Measurements from ENCODE around the gene HOXA4.

Gene HOXA4

GRCh38 chr7:27155816-27156507 lies 25.4 kb upstream of the HOXA4 start:
- Mint-ChIP-seq H3K27me3 (peaks cover 90% of the 10 kb centered on the region), H3K9me3 (no peaks in the 10 kb centered on the region), H3K36me3 (ENCODE audit: low read depth) (no peaks in the 10 kb centered on the region), H3K4me1 (ENCODE audit: low read depth) (peaks cover 60% of the 10 kb centered on the region), H3K4me3 (peak overlapping the region; percentile 69), H3K27ac (peak overlapping the region; percentile 65)

DNA sequence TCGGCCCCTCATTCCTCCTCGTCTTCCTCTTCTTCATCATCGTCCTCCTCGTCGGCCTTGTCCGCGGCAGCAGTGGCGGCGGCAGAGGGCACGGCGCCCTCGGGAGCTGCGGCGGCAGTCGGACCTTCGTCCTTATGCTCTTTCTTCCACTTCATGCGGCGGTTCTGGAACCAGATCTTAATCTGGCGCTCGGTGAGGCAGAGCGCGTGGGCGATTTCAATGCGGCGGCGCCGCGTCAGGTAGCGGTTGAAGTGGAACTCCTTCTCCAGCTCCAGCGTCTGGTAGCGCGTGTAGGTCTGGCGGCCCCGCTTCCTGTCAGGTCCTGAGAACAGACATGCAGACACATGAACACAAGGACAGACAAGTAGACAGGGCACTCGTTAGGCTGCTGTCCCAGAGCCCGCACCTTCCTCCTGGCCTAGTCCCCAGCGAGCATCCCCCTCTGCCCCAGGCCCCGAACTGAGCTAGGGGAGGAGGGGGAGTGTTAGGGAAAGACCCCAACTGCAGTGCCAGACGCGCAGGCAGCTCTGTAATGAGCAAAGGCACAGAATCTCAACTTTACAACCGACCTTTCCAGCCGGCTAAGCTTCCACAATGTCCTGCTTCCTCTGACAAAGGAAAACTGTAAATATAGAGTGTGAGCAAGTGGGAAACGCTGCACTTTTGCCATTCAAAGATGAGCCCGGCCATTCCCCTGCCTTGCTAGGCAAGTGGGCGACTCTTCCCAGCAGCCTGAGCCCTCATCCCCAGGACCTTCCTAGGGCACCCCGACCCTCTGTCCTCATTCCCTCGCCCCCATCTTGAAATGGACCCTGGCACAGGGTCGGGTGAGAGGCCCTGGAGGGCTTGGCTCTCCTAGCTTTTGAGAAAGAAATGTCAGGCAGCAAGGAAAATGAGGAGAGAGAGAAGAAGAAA lies 24.6 kb upstream of the HOXA4 start:
- Mint-ChIP-seq H3K27me3 (peaks cover 94% of the 10 kb centered on the region), H3K9me3 (no peaks in the 10 kb centered on the region), H3K4me1 (ENCODE audit: low read depth) (peaks cover 59% of the 10 kb centered on the region), H3K4me3 (peak overlapping the region; percentile 69), H3K27ac (peak overlapping the region; percentile 65), H3K36me3 (ENCODE audit: low read depth) (no peaks in the 10 kb centered on the region)

GRCh38 chr7:27154369-27154768 lies 23.8 kb upstream of the HOXA4 start:
- H3K9me3 Mint-ChIP-seq: no peaks in the 10 kb centered on the region
- peaks cover 53% of the 10 kb centered on the region for H3K4me1 Mint-ChIP-seq (ENCODE audit: low read depth)
- peaks cover 93% of the 10 kb centered on the region for H3K27me3 Mint-ChIP-seq
- H3K36me3 Mint-ChIP-seq (ENCODE audit: low read depth): no peaks in the 10 kb centered on the region
- H3K27ac Mint-ChIP-seq: peak overlapping the region; percentile 46
- H3K4me3 Mint-ChIP-seq: no peak overlapping the region

GRCh38 chr7:27153526-27153925 lies 23.0 kb upstream of the HOXA4 start:
- Mint-ChIP-seq H3K27me3 (peaks cover 90% of the 10 kb centered on the region), H3K9me3 (no peaks in the 10 kb centered on the region), H3K36me3 (ENCODE audit: low read depth) (no peaks in the 10 kb centered on the region), H3K4me1 (ENCODE audit: low read depth) (peaks cover 49% of the 10 kb centered on the region), H3K4me3 (no peak overlapping the region), H3K27ac (no peak overlapping the region)

- Mint-ChIP-seq H3K9me3 (no peaks in the 10 kb centered on the region), H3K4me3 (no peak overlapping the region), H3K36me3 (ENCODE audit: low read depth) (no peaks in the 10 kb centered on the region), H3K27ac (no peak overlapping the region), H3K27me3 (peaks cover 90% of the 10 kb centered on the region), H3K4me1 (ENCODE audit: low read depth) (peaks cover 49% of the 10 kb centered on the region)
Measured at GRCh38 chr7:27152816-27153442, 22.4 kb upstream of the HOXA4 start.

DNA sequence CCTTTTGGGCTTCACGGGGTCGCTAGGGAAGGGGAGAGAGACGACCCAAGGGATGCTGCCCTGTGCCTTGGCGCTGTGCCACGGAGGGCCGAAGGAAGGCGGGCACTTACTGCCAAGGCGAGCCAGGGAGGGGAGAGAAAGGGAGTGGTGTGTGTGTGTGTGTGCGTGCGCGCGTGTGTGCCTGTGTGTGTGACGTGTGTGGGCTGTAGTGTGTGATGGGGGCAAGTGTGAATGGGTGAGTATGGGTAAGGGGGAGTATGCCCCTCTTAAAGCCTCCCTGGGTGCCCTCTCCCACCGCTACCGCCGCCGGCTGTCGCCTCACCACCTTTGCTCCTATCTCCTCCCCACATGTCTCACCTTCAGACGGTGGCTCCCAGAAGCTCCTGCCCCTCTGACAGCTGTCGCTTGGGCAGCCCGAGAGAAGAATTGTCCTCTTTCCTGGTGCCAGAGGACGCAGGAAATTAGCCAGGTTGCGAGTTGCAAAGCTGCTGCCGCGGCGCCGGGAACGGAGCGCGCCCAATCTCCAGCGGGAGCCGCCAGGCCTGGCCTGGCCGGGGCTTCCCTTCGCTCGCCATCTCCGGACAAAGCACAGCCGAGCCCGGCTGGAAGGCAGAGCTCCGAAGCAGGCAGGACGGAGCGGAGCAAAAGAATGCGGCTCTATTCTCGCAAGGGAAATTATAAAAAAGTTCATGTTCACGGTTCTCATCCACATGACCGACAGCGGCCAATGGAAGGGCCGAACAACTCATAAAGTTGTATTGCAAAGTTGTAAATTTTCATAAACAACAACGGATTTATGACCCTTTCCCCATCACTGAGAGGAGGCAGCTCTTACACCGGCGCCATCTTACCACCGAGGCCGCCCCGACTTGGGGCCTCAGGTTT lies 21.6 kb upstream of the HOXA4 start, which contains the start of gene HOXA3:
Gene HOXA3 (minus strand): TSS at position 653 of the 885 bp plus-strand sequence. CDS start 41,943 bp downstream, outside the sequence.
- peak within 1 kb of the TSS; percentile 71 for H3K4me3 Mint-ChIP-seq
- peak within 1 kb of the TSS; percentile 41 for H3K27ac Mint-ChIP-seq
- peaks cover 86% of the 10 kb centered on the region for H3K27me3 Mint-ChIP-seq
- no peaks in the 10 kb centered on the region for H3K36me3 Mint-ChIP-seq (ENCODE audit: low read depth)
- no peaks in the 10 kb centered on the region for H3K9me3 Mint-ChIP-seq
- peaks cover 45% of the 10 kb centered on the region for H3K4me1 Mint-ChIP-seq (ENCODE audit: low read depth)

DNA sequence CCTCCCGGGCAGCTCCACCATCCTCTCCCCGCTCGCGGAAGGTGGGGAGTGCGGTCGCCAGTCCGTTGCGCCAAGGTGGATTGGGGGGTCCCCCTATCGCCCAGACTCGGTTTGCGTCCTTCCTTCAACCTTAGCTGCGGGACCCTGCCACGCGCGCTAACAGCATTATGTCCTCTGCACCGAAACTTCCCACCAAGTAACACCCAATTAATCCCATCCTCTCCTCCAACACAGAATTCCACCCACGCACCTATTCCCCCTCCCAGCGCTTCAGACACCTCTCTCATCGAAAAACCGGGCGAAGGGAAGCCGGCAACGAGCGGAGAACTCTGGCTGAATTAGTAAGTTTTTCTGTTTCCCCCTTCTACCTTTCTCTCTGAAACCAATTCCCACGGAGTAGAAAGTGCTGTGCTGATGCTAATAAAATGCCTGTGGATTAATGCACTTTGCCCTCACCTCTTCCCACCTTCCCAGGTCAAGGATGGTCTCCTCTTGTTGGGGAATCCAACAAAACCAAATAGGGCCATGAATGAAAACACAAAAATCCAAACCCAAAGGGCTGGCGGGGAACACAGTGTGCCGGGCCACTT lies 20.9 kb upstream of the HOXA4 start:
- Mint-ChIP-seq H3K36me3 (ENCODE audit: low read depth) (no peaks in the 10 kb centered on the region), H3K9me3 (no peaks in the 10 kb centered on the region), H3K27ac (peak overlapping the region; percentile 55), H3K4me3 (peak overlapping the region; percentile 71), H3K27me3 (peaks cover 88% of the 10 kb centered on the region), H3K4me1 (ENCODE audit: low read depth) (peaks cover 40% of the 10 kb centered on the region)

DNA sequence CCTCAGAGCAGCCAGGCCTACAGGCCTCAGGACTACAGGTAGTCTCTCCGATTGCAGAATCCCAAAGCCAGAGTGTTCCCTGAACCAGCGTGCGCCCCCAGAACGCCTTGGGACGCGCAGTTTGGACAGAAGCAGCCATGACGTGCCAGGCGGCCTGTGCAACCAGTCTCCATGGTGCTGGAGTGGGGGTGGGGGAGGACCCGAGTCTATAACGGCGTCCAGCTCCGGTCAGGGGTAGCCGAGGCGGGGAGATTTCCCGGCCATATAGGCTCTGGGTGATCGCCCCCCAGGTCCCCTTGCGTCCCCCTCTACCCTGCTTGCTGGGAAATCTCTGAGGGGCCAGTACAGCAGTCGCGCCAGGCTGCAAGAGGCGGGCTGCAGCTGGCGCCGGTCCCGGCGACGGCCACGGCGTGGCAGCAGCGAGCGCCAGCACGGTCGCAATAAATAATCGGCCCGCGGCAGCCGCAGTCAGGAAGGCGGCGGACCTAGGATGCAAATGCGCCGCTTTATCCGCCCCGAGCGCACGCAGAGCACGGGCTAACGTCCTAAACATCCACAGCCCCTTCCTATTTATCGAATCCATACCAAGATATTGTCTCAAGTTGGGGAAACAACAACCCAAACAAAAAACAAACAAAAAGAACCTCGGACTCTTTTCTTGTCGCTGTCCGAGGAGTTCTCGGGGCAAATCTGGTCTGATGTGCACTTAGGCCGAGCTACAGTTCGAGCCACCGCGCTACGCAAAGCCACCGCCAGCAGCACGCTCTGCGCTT lies 20.2 kb upstream of the HOXA4 start:
- peak overlapping the region; percentile 71 for H3K4me3 Mint-ChIP-seq
- no peaks in the 10 kb centered on the region for H3K36me3 Mint-ChIP-seq (ENCODE audit: low read depth)
- peak overlapping the region; percentile 55 for H3K27ac Mint-ChIP-seq
- H3K4me1 Mint-ChIP-seq (ENCODE audit: low read depth): peaks cover 37% of the 10 kb centered on the region
- peaks cover 88% of the 10 kb centered on the region for H3K27me3 Mint-ChIP-seq
- no peaks in the 10 kb centered on the region for H3K9me3 Mint-ChIP-seq

- Mint-ChIP-seq H3K4me1 (ENCODE audit: low read depth) (peaks cover 30% of the 10 kb centered on the region), H3K27ac (no peak overlapping the region), H3K9me3 (no peaks in the 10 kb centered on the region), H3K27me3 (peaks cover 84% of the 10 kb centered on the region), H3K4me3 (peak overlapping the region; percentile 71), H3K36me3 (ENCODE audit: low read depth) (no peaks in the 10 kb centered on the region)
Measured at GRCh38 chr7:27149842-27150567, 19.4 kb upstream of the HOXA4 start.

DNA sequence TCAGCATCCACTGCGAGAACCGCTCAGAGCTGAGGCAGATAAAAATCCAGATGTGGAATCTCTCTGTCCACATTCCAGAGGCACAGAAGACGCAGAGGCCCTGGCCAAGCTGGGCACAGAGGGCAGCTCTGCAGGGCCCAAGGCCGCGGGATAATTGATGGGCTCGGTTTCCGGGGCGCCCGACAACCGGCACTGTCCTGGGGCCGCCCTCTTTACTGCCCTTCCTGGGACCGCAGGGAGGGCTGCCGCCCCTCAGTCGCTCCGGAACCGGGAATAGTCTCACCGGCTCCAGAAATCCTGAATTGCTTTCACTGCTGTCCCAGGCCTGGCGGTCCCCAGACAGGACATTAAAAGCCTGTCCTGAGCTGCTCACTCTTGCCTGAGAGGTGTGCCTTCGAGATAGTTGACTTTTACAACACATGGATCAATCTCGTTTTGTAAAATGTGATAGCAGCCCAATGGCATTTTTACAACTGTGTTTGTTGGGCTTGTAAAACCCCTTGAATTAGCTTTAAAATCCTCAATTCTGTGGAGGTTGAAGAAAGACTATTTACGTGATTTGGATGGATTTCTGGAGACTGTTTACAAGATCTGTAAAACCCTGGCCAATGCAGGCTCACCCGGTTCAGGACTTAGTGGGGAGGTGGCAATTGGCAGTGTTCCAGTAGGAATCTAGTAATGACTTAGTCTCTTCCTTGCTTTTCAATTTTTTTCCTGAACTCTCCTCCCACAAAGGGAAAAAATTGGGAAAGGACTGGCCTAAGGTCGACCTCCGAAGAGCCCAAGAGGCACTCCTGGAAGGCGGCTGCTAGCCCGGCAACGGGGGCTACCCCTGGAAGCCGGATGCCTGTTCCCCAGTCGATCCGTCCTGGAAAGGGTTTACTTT lies 18.4 kb upstream of the HOXA4 start:
- H3K4me3 Mint-ChIP-seq: no peak overlapping the region

GRCh38 chr7:27148031-27148755 lies 17.6 kb upstream of the HOXA4 start:
- H3K27ac Mint-ChIP-seq: no peak overlapping the region
- no peaks in the 10 kb centered on the region for H3K9me3 Mint-ChIP-seq
- peaks cover 68% of the 10 kb centered on the region for H3K27me3 Mint-ChIP-seq
- no peaks in the 10 kb centered on the region for H3K36me3 Mint-ChIP-seq (ENCODE audit: low read depth)
- peak overlapping the region; percentile 66 for H3K4me3 Mint-ChIP-seq
- peaks cover 21% of the 10 kb centered on the region for H3K4me1 Mint-ChIP-seq (ENCODE audit: low read depth)

More for the DNA sequence above, 18.4 kb upstream of the HOXA4 start:
- Mint-ChIP-seq H3K27me3 (peaks cover 76% of the 10 kb centered on the region), H3K4me1 (ENCODE audit: low read depth) (peaks cover 21% of the 10 kb centered on the region), H3K27ac (no peak overlapping the region), H3K9me3 (no peaks in the 10 kb centered on the region), H3K36me3 (ENCODE audit: low read depth) (no peaks in the 10 kb centered on the region)

Measured in stimulated activated naive CD8-positive, alpha-beta T cell treated with anti-CD3 and anti-CD28 coated beads, Interleukin-15, Interleukin-2, amounts not matched to agents 100 ng/mL and 50 ng/mL, for 24 hours (primary cell).